ENCODE data around the gene STARD9. TPM values are rescaled to one million over a fixed set of nuclear protein-coding genes. Genes with fewer than 3 reads are reported as not detected.

STARD9 gene
- total and polyA plus RNA-seq, 9 of the 15 experiments (the other 6 are each of a cell fraction or from before 2014, with no cell fraction given): 0.45 to 6.0 (median 3.6) TPM

DNA sequence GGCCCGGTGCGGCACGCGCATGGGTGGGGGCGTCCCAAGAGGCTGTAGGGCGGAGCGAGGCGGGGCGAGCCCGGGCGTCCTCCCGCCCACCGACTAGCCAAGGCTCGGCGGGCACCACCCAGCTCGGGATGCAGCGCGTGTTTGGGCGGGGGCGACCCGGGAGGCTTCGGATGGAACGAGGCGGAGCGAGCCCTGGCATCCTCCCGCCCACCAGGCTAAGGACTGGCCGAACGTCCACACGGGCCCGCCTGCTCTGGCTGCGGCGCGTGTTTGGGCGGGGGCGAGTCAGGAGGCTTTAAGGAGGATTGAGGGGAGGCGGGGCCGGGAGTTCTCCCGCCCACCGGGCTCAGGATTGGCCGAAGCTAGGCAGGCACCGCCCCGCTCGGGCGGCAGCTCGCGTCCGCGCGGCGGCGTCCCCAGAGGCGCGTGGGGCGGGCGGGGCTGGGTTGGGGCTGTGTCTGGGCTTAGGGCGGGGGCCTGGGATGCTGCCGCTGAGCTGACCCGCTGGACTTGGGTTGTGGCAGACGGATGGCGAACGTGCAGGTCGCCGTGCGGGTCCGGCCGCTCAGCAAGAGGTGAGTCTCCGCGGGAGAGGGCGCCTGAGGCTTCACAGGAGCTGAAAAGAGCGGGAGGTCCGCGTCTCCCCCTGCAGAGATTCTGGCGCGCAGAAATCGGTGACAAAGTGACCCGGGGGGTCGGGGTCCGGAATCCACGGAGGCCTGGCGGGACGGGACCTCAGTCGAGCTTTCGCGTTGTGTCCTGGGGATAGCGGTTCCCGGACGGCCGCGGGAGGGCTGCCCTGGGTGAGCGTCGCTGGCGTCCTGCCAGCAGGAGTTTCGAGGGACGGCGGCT lies at the start of gene STARD9 (continued):
- TF ChIP-seq MBD2 (IDR thresholded peaks at IDR 0.05; ENCODE audit: borderline replicate concordance, low read depth) (no peak), HLTF (IDR thresholded peaks at IDR 0.05) (no peak), DDX20 (tag; IDR thresholded peaks at IDR 0.05; ENCODE audit: low read depth) (no peak), BCL6 (CRISPR knock-in tag; IDR thresholded peaks at IDR 0.05) (no peak), GTF2A2 (tag; IDR thresholded peaks at IDR 0.05) (no peak), ETV5 (CRISPR knock-in tag; IDR thresholded peaks at IDR 0.05; ENCODE audit: low read depth) (no peak), RBM14 (IDR thresholded peaks at IDR 0.05; ENCODE audit: borderline replicate concordance, insufficient read depth, low read depth, low read length) (no peak), ZNF764 (CRISPR knock-in tag; IDR thresholded peaks at IDR 0.05; ENCODE audit: low read depth) (no peak), ESRRA (IDR thresholded peaks at IDR 0.05; ENCODE audit: borderline replicate concordance, low read depth) (no peak; the same call in 1 of the 2 replicates), TCF3 (CRISPR knock-in tag; IDR thresholded peaks at IDR 0.05) (no peak), ZNF263 (CRISPR knock-in tag; IDR thresholded peaks at IDR 0.05; ENCODE audit: borderline replicate concordance) (peak; percentile 49), ZSCAN32 (CRISPR knock-in tag; IDR thresholded peaks at IDR 0.05) (no peak), NFXL1 (CRISPR knock-in tag; IDR thresholded peaks at IDR 0.05) (no peak), PTTG1 (tag; IDR thresholded peaks at IDR 0.05; ENCODE audit: low read depth) (no peak), ATF1 (CRISPR knock-in tag; IDR thresholded peaks at IDR 0.05) (no peak), ATF1 (tag; IDR thresholded peaks at IDR 0.05) (peak; percentile 60; the same call in 1 of the 2 replicates), RBM34 (IDR thresholded peaks at IDR 0.05; ENCODE audit: borderline replicate concordance, insufficient read depth, low read length) (0 out of 2 replicates have a peak, but pooled peaks have one; percentile 34), ZNF76 (CRISPR knock-in tag; IDR thresholded peaks at IDR 0.05; ENCODE audit: borderline replicate concordance) (peak; percentile 64; the same call in 1 of the 2 replicates)
- TF ChIP-seq, protein P1, sequence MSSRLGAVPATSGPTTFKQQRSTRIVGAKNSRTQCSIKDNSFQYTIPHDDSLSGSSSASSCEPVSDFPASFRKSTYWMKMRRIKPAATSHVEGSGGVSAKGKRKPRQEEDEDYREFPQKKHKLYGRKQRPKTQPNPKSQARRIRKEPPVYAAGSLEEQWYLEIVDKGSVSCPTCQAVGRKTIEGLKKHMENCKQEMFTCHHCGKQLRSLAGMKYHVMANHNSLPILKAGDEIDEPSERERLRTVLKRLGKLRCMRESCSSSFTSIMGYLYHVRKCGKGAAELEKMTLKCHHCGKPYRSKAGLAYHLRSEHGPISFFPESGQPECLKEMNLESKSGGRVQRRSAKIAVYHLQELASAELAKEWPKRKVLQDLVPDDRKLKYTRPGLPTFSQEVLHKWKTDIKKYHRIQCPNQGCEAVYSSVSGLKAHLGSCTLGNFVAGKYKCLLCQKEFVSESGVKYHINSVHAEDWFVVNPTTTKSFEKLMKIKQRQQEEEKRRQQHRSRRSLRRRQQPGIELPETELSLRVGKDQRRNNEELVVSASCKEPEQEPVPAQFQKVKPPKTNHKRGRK (tag; IDR thresholded peaks at IDR 0.05): no peak
- TF ChIP-seq, protein P2, sequence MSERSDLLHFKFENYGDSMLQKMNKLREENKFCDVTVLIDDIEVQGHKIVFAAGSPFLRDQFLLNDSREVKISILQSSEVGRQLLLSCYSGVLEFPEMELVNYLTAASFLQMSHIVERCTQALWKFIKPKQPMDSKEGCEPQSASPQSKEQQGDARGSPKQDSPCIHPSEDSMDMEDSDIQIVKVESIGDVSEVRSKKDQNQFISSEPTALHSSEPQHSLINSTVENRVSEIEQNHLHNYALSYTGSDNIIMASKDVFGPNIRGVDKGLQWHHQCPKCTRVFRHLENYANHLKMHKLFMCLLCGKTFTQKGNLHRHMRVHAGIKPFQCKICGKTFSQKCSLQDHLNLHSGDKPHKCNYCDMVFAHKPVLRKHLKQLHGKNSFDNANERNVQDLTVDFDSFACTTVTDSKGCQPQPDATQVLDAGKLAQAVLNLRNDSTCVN (CRISPR knock-in tag; IDR thresholded peaks at IDR 0.05): no peak
- TF ChIP-seq, protein P3, sequence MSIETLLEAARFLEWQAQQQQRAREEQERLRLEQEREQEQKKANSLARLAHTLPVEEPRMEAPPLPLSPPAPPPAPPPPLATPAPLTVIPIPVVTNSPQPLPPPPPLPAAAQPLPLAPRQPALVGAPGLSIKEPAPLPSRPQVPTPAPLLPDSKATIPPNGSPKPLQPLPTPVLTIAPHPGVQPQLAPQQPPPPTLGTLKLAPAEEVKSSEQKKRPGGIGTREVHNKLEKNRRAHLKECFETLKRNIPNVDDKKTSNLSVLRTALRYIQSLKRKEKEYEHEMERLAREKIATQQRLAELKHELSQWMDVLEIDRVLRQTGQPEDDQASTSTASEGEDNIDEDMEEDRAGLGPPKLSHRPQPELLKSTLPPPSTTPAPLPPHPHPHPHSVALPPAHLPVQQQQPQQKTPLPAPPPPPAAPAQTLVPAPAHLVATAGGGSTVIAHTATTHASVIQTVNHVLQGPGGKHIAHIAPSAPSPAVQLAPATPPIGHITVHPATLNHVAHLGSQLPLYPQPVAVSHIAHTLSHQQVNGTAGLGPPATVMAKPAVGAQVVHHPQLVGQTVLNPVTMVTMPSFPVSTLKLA (conservative IDR thresholded peaks at IDR 0.05): peak; percentile 91 to 94
- TF ChIP-seq, protein P4, sequence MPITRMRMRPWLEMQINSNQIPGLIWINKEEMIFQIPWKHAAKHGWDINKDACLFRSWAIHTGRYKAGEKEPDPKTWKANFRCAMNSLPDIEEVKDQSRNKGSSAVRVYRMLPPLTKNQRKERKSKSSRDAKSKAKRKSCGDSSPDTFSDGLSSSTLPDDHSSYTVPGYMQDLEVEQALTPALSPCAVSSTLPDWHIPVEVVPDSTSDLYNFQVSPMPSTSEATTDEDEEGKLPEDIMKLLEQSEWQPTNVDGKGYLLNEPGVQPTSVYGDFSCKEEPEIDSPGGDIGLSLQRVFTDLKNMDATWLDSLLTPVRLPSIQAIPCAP (CRISPR knock-in tag; IDR thresholded peaks at IDR 0.05; ENCODE audit: borderline replicate concordance): peak; percentile 88; the same call in 1 of the 2 replicates
- TF ChIP-seq, protein P5, sequence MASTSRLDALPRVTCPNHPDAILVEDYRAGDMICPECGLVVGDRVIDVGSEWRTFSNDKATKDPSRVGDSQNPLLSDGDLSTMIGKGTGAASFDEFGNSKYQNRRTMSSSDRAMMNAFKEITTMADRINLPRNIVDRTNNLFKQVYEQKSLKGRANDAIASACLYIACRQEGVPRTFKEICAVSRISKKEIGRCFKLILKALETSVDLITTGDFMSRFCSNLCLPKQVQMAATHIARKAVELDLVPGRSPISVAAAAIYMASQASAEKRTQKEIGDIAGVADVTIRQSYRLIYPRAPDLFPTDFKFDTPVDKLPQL (IDR thresholded peaks at IDR 0.05; ENCODE audit: extremely low read depth, insufficient read length): no peak
